GM12891 (cell line): ENCODE results near the gene FAM149B1.

Experiments
- POLR2A ChIP-seq: IDR thresholded peaks from 2 replicates; pipeline ENCODE4 v1.6.1; 2011; ENCODE audit warnings: low read depth, low read length, control low read depth
- POLR2AphosphoS5 ChIP-seq: IDR thresholded peaks from 2 replicates; pipeline ENCODE4 v1.6.1; 2011; ENCODE audit warnings: low read depth, low read length, control low read depth
- SPI1 ChIP-seq: IDR thresholded peaks from 2 replicates; pipeline ENCODE4 v1.6.1; 2011; ENCODE audit warnings: low read depth, low read length, control low read depth
- TAF1 ChIP-seq: IDR thresholded peaks from 2 replicates; pipeline ENCODE4 v1.6.1; 2011; ENCODE audit warnings: low read depth, low read length, control low read depth

DNA sequence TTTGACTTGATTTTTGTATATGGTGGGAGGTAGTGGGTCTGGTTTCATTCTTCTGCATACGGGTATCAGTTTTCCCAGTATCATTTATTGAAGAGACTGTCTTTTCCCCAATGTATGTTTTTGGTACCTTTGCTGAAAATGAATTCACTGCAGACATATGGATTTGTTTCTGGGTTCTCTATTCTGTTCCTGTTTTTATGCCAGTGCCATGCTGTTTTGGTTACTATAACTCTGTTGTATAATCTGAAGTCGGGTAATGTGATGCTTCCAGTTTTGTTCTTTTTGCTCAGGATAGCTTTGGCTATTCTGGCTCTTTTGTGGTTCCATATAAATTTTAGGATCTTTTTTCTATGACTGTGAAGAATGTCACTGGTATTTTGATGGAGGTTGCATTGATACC is 947 bp upstream of the FAM149B1 start:
- TF ChIP-seq POLR2A (no peak), SPI1 (no peak), POLR2AphosphoS5 (no peak), TAF1 (no peak)
